Stimulated activated CD8-positive, alpha-beta memory T cell treated with anti-CD3 and anti-CD28 coated beads, Interleukin-2, amount 100 ng/mL, for 48 hours (primary cell): ENCODE results near the gene FETUB.

Experiments used
- DNase-seq, 2 donors: peaks; one replicate each; pipeline ENCODE4 v3.0.0-alpha.2; 2020; ENCODE audit warnings: low read depth in 2 of 2

The FETUB gene, protein sequence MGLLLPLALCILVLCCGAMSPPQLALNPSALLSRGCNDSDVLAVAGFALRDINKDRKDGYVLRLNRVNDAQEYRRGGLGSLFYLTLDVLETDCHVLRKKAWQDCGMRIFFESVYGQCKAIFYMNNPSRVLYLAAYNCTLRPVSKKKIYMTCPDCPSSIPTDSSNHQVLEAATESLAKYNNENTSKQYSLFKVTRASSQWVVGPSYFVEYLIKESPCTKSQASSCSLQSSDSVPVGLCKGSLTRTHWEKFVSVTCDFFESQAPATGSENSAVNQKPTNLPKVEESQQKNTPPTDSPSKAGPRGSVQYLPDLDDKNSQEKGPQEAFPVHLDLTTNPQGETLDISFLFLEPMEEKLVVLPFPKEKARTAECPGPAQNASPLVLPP

DNA sequence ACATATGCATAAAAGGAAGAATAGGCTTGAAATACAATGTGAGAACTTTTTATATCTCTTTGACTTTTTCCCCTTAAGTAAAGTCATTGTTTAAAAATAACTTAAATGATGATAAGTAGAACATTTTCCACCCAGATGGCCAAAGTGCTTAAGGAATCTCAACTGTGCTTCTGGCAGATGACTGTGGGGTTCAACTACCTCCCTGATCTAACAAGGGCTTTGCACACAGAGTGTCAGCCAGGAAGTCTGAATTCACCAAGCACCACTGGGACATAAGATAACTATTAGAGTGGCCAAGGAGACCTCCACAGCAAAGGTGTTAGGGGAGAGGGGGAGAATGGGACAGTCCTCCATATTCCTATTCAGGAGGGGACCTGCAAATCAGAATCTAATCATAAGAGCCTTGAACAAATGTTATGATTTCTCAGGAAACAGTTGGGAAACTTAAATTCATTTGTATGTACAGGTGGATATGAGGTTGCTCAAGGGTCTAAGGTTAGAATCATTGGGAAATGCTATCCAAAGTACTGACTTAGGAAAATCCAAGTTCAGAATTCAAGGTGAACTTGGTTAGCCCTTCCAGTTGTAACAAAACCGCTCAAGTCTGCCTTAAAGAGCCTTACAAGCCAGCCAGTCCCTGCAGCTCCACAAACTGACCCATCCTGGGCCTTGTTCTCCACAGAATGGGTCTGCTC is at the start of gene FETUB:
FETUB (plus strand) TSS at position 622 of the 695 bp plus-strand sequence; CDS start at position 684, 62 bp downstream.
- DNase-seq: no peak

DNA sequence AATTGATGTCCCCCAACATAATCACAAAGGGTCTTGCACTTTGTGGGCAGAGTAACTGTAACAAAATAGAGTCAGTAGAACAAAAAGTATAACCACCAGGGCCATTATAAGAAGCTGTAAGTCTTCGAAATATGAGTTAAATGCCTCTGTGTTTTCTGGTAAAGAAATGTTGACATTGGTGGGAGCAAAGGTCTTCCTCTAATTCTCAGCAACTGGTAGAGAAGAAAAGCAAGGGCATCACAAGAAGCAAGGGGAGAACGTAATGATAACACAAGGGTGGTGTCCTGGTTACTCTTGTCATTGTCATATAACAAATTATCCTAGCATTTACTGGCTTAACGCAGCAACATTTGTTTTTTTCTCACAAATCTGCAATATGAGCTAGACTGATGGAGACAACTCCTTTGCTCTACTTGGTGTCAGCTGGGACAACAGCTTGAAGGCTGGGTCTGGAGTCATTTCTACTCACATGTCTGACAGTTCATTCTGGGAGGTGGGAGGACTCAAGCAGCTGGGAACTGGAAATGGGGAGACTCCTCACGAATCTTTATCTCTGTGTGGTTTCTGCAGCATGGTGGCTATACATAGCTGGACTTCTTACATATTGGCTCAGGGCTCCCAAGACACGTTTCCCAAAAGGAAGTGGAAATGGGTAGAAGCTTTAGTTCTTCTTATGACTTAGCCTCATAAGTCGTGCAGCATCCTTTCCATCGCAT is 49.5 kb upstream of the FETUB start:
- DNase-seq: no peak

DNA sequence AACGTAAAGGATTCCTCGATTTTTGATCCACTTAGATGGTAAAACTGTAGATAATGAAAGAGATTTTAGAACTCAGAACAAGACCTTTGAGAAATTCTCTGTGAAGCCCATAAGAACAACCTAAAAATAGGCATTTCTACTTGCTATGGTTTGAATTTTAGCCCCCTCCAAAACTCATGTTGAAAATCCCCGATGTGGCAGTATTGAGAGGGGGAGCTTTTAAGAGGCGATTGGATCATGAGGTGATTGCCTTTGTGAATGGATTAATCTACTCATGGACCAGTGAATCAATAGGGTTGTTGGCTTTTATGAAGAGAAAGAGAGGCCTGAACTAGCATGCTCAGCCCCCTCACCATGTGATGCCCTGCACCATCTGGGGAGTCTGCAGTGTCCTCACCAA is 47.5 kb upstream of the FETUB start:
- no peak for DNase-seq

DNA sequence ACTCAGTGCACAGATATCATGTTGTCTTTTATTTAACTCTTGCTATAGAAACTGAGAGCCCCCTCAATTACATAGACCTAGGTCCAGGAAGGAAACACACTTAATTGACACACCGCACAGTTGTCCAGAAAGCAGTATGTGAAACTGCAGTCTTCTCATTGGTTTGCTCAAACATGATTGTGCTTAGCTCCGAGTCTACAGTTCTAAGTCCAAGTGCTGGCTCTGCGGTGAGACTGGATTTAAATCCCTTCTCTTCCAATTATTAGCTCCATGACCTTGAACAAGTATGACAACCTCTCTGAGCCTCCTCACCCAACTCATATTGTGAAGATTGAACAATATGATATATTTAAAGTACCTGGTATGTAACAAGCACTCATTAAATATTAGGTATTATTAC is 46.3 kb upstream of the FETUB start:
- DNase-seq: no peak

DNA sequence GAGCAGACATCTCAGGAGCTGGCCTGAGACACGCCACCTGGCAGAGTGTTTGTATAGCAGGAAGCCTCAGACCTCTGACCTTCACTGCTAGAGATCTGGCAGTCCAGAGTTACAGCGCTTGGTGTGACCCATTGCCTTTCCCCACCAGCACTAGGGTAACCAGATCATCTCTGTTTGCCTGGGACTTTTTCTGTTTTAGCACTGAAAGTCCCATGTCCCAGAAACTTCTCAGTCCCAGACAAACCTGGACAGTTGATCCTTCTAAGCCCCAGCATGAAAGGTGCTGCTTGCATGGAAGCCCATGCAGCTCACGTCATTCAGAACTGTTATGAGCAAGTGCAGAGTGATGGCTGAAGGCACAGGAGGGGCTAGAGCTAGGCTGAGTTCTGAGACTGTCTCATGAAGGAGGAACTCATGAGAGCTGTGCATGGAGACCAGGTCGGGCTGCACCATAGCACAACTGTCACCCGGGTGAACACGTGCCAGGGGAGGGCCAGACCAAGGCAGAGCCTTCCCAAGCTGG is 45.5 kb upstream of the FETUB start:
- no peak for DNase-seq

DNA sequence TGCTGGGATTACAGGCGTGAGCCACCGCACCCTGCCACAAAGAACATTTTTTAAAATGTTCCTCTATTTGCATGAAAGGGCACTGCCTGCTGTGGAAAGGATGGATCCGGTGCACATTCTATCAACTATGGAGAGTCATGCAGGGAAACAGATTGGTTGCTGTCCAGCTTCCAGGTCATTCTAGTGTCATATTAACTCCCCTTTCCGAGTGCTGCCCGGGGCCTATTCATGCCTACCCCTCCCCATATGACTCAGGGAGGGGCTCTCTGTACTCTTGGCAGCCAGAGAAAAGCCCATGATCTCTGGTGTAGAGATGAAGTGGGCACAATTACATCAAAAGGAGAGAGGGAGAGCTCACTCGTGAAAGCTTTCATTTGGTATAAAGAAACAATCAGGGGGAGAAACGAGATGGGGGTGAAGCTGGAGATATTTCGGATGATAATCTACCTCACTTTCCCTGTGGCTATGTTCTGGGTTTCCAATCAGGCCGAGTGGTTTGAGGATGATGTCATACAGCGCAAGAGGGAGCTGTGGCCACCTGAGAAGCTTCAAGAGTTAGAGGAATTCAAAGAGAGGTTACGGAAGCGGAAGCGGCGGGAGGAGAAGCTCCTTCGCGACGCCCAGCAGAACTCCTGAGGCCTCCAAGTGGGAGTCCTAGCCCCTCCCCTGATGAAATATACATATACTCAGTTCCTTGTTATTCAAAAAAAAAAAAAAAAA is 43.5 kb upstream of the FETUB start:
- DNase-seq: no peak

DNA sequence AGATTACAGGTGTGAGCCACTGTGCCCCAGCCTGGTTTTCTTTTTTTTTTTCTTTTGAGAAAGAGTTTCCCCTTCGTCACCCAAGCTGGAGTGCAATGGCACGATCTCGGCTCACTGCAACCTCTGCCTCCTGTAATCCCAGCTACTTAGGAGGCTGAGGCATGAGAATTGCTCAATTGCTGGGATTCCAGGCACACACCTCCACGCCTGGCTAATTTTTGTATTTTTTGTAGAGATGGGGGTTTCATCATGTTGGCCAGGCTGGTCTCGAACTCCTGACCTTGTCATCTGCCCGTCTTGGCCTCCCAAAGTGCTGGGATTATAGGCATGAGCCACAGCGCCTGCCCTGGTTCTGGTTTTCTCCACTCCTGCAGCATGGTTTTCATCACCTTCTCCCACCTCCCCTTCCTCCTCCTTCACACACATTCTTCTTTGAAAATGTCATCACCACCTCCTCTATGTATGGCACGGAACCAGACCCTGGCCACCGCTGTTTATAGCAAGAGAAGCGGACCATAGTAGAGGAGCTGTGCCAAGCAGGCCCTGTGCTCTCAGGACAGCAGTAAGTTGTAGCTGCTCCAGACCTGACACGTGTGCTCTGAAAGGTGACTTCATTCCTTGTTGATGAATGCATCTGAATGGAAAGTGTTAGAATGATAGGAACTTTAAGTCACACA is 42.0 kb upstream of the FETUB start:
- DNase-seq: no peak

DNA sequence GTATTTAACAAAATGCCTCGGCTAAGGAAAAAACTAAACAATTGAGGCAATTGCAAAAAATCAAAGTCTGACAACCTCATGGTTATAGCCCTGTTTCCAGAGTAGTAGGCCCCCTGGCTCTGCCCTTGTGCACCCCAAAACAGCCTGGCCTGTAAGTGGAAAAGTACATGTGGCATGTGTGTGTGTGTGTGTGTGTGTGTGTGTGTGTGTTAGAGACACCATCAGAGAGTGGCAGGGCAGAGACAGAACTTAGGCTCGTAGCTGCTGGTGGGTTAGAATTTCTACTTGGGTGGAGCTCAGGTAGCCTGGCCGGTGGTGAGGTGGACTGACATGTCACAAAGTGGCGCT is 41.4 kb upstream of the FETUB start:
- no peak for DNase-seq

DNA sequence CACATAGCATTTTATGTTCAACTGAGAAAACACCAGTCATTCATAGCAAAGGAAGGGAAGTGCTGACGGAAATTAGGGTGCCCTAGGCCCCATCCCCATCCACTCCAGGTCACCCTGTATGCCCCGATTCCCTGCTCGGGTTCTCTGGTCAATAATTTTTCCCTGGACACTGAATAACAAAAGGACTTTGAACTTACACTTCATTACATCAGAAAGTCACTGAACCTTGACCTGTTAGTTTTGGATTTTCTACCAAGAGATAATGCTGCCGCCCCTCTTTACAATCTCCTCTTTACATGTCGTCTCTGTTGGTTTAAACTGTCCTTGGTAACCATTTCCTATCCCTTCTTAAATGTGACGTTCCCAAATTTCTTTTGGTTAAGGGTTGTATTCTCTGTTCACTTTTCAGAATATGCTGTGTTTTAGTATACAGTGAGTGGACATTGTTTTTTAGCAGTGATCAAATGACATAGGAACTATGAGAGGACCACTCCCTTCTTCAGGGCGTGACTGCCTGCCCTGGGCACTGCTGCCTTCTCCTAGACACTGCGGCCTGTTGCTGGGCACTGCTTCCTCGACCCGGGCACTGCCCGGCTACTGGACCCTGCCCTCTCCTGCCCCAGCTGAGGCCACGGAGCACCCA is 40.9 kb upstream of the FETUB start:
- no peak for DNase-seq

DNA sequence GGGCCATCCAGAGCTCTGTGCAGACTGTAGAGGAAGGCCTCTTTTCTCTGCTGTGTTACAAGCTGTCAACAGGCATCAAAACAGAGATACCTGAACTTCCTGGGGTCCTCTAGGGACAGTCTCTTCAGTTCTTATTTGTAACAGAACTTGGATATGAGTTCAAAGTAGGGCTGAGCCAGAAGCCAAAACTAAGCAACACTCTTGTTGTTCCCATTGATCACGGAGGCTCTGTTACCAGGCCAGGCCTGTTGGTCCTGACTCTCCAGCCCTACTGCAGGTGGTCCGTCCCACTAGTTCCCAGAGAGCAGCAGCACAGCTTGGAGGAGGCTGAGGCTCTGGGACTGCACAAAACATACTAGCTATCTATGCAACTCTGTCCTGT is 40.4 kb upstream of the FETUB start:
- no peak for DNase-seq

DNA sequence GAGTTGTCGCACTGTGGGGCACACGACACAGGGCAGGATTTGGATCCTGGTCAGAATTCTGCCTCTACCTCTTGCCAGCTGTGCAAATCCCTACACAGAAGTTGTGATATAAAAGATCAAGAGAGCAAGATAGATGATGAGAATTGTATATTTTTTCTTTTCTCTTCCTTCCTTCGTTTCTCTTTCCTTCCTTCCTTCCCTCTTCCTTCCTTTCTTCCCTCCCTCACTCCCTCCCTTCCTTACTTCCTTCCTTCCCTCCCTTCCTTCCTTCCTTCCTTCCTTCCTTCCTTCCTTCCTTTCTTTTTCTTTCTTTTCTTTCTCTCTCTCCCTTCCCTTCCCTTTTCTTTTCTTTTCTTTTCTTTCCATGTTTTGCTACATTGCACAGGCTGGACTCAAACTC is 39.3 kb upstream of the FETUB start:
- DNase-seq: no peak

DNA sequence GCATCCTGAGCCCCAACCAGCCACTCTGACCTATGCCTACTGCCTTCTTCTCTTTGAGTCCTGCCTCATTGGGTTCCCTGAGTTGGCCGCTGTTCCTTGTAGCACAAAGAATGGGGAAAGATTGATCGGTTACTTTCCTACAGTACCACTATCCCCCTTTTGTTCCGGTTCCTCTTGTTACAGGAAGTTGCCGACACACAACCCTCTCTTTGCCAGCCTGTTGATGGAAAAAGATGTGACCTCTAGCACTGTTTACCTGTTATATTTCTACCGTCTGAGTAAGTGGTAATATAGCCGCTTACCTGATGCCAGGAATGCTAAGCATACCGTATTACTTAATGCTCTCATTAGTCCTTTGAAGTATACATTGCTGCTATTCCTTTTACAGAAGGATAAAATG is 37.0 kb upstream of the FETUB start:
- DNase-seq: no peak

DNA sequence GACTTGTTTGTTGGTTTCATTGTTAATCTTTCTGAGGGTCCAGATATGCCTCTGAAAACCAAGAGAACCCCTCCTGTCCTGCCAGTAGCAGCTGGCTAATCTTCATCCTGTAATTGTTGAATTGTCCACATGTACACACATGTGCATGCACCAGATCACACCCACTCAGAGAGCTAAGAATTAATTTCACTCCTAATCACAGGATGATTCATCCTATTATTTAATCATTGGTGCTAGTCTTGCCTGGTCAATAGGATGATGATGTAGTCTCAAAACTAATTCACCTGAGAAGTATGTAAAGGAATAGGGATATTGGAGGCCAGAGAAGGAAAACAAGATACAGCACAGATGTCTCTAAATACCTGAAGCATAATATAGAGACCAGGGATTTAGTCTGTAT is 35.1 kb upstream of the FETUB start:
- no peak for DNase-seq

DNA sequence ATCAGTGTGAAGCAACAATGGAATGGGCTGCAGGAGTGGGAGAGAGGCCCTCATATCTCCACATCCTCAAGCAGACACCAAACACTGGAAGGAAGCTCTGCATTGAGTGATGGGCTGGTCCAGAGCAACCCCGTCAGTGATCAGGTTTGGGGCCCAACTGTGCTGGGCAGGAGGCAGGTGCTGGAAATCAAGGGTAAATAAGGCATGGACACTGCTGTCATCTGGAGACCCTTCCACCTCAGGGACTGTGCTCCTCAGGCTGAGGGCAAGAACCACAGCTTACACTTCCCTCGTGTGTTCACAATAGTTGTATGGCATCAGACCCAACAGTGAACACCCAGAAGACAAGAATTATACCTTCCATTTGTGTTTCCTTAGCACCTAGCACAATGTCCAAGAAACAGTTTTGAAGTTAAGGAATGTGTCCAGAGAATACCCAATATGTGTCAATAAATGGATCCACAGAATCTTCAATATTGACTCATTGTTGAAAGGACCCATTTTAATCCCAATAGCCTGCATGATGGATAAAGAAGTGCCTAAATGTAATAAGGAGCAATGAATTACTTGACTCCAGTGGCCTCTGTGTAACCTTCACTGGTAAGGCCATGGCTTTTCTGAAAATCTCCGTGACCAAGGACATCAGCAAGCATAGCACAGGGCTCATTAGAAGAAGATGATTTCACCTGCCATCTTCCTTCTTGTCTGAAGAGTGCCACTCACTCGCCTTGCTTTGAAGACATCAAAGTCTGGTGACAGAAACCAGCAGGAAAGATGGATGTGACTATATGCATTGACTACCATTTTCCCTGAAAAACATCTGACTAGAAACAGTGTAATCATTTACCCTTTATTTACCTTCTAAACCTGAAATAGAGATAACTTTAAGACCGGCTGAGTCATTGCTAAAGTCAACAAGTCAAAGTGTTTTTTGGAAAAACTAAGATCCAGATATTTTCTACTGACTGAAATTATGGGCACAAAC is 34.3 kb upstream of the FETUB start:
- DNase-seq: no peak

DNA sequence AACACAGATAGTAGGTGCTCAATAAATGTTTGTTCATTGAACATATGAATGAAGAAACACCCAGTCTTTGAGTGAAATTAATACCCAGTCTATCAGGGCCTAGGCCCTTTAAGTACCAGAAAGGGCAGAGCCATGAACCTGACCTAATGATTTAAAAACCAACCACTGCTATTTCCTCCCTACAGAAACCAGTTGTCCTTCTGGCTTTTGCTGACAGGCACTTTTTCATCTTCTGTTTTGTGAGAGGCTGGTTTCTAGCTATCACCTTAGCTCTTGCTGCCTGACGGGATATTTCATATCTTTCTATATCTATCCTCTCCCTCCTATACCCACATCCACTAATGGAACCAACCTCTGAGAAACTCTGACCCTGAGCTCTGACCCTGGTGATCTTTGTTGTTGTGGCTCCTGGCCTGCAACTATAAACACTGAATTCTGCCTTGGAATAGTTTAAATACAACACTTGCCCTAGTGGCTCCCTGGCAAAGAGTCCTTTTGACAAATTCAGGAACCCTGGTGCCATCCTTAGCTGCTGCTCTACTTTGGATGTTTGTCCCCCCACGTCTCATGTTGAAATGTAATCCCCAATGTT is 31.5 kb upstream of the FETUB start:
- no peak for DNase-seq

DNA sequence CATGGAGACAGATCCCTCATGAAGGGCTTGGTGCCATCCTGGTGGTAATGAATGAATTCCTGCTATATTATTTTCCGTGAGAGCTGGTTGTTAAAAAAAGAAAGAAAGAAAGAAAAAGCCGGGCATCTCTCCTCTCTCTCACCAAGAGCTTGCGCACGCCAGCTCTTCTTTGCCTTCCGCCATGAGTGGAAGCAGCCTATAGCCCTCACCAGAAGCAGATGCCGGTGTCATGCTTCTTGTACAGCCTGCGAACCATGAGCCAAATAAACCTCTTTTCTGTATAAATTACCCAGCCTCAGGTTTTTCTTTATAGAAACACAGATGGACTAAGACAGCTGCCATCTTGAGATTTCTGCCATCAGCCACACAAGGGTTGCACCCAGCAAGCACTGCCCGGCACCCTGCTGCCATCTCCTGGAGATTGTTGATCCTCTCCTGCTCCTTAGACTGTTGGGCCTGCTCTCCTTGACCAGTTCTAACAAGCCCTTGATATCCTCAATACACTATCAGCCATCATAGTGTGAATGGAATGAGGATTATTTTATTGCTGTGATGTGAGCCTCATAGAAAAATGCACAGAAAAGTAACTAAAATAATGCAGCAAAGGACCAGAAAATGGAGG is 30.8 kb upstream of the FETUB start:
- no peak for DNase-seq

DNA sequence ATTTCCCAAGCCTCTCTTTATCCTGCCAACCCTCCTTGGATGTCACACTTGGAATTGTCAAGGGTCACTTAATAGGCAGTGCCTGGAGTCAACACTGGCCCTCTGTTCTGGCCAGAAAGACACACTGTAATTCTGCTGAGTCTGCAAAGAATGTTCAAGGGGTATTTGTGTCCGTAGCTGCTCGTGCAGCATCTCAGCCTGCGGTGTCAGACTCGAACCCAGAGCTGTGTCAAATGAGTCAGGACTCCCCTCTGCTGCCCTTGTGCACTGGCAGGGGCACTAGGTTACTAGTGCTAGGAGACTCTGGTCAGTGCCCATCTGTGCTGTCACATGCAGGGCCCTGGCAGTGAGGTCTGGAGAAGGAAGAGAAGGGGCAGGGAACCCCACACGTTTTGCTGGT is 28.1 kb upstream of the FETUB start:
- DNase-seq: no peak

DNA sequence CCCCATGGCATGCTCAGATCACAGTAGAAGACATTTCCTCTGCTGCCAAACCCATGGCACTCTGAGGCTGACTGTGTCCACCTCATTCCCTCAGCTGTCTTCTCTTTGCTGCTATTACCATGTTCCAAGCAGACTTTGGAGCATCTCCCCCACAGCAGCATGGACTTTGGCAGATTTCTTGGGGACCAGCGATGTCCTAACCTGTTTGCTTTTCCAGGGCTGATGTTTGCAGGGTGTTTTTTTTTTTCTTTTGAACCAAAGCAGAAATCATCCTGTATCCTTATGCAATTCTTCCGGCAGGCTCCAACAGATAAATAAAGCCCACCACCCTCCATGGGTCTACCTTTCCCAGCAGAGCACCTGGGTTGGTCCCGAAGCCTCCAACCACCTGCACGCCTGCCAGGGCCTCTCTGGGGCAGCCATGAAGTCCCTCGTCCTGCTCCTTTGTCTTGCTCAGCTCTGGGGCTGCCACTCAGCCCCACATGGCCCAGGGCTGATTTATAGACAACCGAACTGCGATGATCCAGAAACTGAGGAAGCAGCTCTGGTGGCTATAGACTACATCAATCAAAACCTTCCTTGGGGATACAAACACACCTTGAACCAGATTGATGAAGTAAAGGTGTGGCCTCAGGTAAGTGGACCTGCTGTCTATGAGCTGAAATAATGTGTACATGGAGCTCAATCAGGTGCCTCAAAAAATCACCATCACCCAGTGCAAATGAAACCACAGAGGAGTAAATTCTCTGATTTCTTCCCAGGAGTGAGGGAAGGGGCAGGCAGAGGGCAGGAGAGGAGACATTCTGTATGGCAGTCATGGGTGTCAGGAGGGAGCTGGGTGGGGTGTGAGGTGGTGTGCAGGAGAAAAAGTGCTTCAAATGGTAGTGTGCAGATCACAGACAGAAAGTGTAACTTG is 27.2 kb upstream of the FETUB start, which contains the start of gene AHSG:
AHSG (plus strand) TSS at position 340 of the 916 bp plus-strand sequence; CDS start at position 422, 82 bp downstream.
- no peak for DNase-seq
